Liver (tissue), 9 donors: Measurements from ENCODE around the gene ZMYND8. TPM values are rescaled to one million over a fixed set of nuclear protein-coding genes. Genes with fewer than 3 reads are reported as not detected.

Source experiments
- DNase-seq: peaks from one replicate; pipeline ENCODE4 v3.0.0-alpha.2; 2017; ENCODE audit warnings: low spot score
- H3K27ac ChIP-seq, 2 donors: one replicate each; pipeline ENCODE4 v1.7.0; 2013; ENCODE audit warnings: inconsistent platforms in 2 of 2, low read length in 2 of 2, control low read depth in 1 of 2, low read depth in 1 of 2, mild to moderate bottlenecking in 1 of 2
- H3K27me3 ChIP-seq, 4 donors: one replicate each; pipeline versions ENCODE4 v1.6.1 to v1.7.0; 2013; ENCODE audit warnings: low read length in 3 of 4, inconsistent platforms in 1 of 4, mild to moderate bottlenecking in 1 of 4, moderate library complexity in 1 of 4; ENCODE audit not compliant: control insufficient read depth in 4 of 4, insufficient read depth in 4 of 4
- H3K36me3 ChIP-seq, 4 donors: one replicate each; pipeline versions ENCODE4 v1.6.1 to v1.7.0; 2013; ENCODE audit warnings: low read length in 3 of 4, mild to moderate bottlenecking in 3 of 4, low read depth in 1 of 4, moderate library complexity in 1 of 4; ENCODE audit not compliant: control insufficient read depth in 4 of 4, insufficient read depth in 3 of 4
- H3K4me1 ChIP-seq, 4 donors: one replicate each; pipeline versions ENCODE4 v1.6.1 to v1.7.0; 2013; ENCODE audit warnings: low read length in 3 of 4, mild to moderate bottlenecking in 3 of 4, moderate library complexity in 1 of 4; ENCODE audit not compliant: control insufficient read depth in 4 of 4, insufficient read depth in 4 of 4
- H3K4me3 ChIP-seq, 3 donors: one replicate each; pipeline versions ENCODE4 v1.6.1 to v1.7.0; 2013; ENCODE audit warnings: low read length in 3 of 3, control low read depth in 1 of 3, low read depth in 1 of 3, mild to moderate bottlenecking in 1 of 3
- H3K9ac ChIP-seq, 2 donors: one replicate each; pipeline ENCODE4 v1.7.0; 2013; ENCODE audit warnings: low read length in 2 of 2, mild to moderate bottlenecking in 2 of 2, moderate library complexity in 2 of 2, control low read depth in 1 of 2, low read depth in 1 of 2
- H3K9me3 ChIP-seq, 4 donors: one replicate each; pipeline versions ENCODE4 v1.6.1 to v1.7.0; 2013; ENCODE audit warnings: low read length in 3 of 4; ENCODE audit not compliant: control insufficient read depth in 4 of 4
- CTCF ChIP-seq: fragments of 150-350 bp; IDR thresholded peaks from 2 replicates; pipeline ENCODE4 v1.5.1; 2017; ENCODE audit warnings: improper control_type of control experiment, low read depth, low read length; ENCODE audit not compliant: missing input control
- EGR1 ChIP-seq, 2 donors: IDR thresholded peaks; 2 replicates each; pipeline ENCODE4 v1.6.1; 2016 to 2018; ENCODE audit warnings: antibody characterized with exemption in 2 of 2, low read depth in 2 of 2
- FOXA1 ChIP-seq: IDR thresholded peaks from 2 replicates; pipeline ENCODE4 v1.6.1; 2016; ENCODE audit warnings: antibody characterized with exemption
- FOXA2 ChIP-seq: IDR thresholded peaks from 2 replicates; pipeline ENCODE4 v1.6.1; 2016; ENCODE audit warnings: antibody characterized with exemption
- GABPA ChIP-seq, 2 donors: IDR thresholded peaks in 1 of 2; conservative IDR thresholded peaks in 1 of 2; 2 replicates each; pipeline ENCODE4 v1.6.1; 2016; ENCODE audit warnings: antibody characterized with exemption in 2 of 2, mild to moderate bottlenecking in 1 of 2, moderate library complexity in 1 of 2
- HNF4A ChIP-seq, 2 donors: conservative IDR thresholded peaks; 2 replicates each; pipeline ENCODE4 v1.6.1; 2016; ENCODE audit warnings: antibody characterized with exemption in 2 of 2, mild to moderate bottlenecking in 2 of 2
- HNF4G ChIP-seq: IDR thresholded peaks from 2 replicates; pipeline ENCODE4 v1.6.1; 2016; ENCODE audit warnings: antibody characterized with exemption
- JUND ChIP-seq, 2 donors: IDR thresholded peaks; 2 replicates each; pipeline ENCODE4 v1.6.1; 2016; ENCODE audit warnings: antibody characterized with exemption in 2 of 2
- MAX ChIP-seq: IDR thresholded peaks from 2 replicates; pipeline ENCODE4 v1.6.1; 2016; ENCODE audit warnings: antibody characterized with exemption
- NR2F2 ChIP-seq: IDR thresholded peaks from 2 replicates; pipeline ENCODE4 v1.6.1; 2016; ENCODE audit warnings: antibody characterized with exemption
- RAD21 ChIP-seq, 2 donors: IDR thresholded peaks; 2 replicates each; pipeline ENCODE4 v1.6.1; 2016; ENCODE audit warnings: antibody characterized with exemption in 2 of 2, mild to moderate bottlenecking in 2 of 2
- RXRA ChIP-seq, 2 donors: IDR thresholded peaks; 2 replicates each; pipeline ENCODE4 v1.6.1; 2017 to 2018; ENCODE audit warnings: antibody characterized with exemption in 2 of 2, mild to moderate bottlenecking in 1 of 2
- SP1 ChIP-seq: IDR thresholded peaks from 2 replicates; pipeline ENCODE4 v1.6.1; 2018; ENCODE audit warnings: antibody characterized with exemption, mild to moderate bottlenecking
- TAF1 ChIP-seq: conservative IDR thresholded peaks from 2 replicates; pipeline ENCODE4 v1.6.1; 2016; ENCODE audit warnings: antibody characterized with exemption, mild to moderate bottlenecking
- YY1 ChIP-seq: IDR thresholded peaks from 2 replicates; pipeline ENCODE4 v1.6.1; 2016; ENCODE audit warnings: antibody characterized with exemption, mild to moderate bottlenecking
- ZBTB33 ChIP-seq: IDR thresholded peaks from 2 replicates; pipeline ENCODE4 v1.6.1; 2016; ENCODE audit warnings: antibody characterized with exemption
- WGBS: extraction: QIAGEN DNeasy Blood & Tissue Kit; methylation state at CpG from one replicate; pipeline ENCODE4 v1.1.7; 2013; 5-methylcytosine and 5-hydroxymethylcytosine counted together
- polyA plus RNA-seq, 2 donors: library from polyadenylated mRNA; stranded (reverse) in 1 of 2; unstranded in 1 of 2; fragments of 200-250 nt in 1 of 2; fragments of >200 nt in 1 of 2; fragmentation: Nextera tagmentation in 1 of 2; extraction: Ambion mirVana in 1 of 2; gene quantifications; one replicate each; pipeline versions ENCODE4 v1.2.1 to v1.2.3, GENCODE V29; 2013 to 2015
- total RNA-seq, 2 donors: library from RNA; depleted of rRNA; stranded (reverse); fragments of >200 nt; gene quantifications; one replicate each; pipeline ENCODE4 v1.2.3, GENCODE V29; 2014
- TF ChIP-seq, protein P1 (sequence below): IDR thresholded peaks from 2 replicates; pipeline ENCODE4 v1.6.1; 2016; ENCODE audit warnings: antibody characterized with exemption
- TF ChIP-seq, protein P2 (sequence below): IDR thresholded peaks from 2 replicates; pipeline ENCODE4 v1.6.1; 2016; ENCODE audit warnings: antibody characterized with exemption, mild to moderate bottlenecking
- donor health status: healthy.
- donor health status: healthy.
- donor health status: healthy.
- donor health status: healthy.
- donor health status: healthy.

ZMYND8 gene
- total and polyA plus RNA-seq, 4 donors: 3.3 to 23.5 (median 6.8) TPM

DNA sequence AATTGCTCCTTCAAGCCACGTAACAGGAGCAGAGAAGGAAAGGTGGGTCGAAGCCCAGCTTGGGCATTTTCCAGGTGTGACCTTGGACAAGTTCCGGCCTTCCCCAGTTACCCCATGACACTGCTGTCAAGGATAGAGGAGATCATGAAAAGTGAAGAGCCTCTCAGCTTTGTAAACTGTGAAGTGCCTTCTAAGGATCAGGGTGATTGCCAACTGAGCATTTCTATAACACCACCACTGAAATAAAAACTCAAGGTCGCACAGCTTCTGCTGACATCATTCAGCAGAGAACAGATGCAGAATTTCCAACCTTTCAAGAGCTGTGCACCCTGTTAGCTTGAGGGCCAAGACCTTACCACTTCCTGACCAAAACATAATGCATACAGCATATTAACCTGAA is 24.0 kb upstream of the ZMYND8 start:
- Histone ChIP-seq H3K4me1 (peaks cover 0 to 4% (median 3%) of the 10 kb centered on the region in 4 donors), H3K4me3 (no peak overlapping the region), H3K36me3 (no peaks in the 10 kb centered on the region), H3K27me3 (no peaks in the 10 kb centered on the region), H3K9ac (no peak overlapping the region), H3K27ac (no peak overlapping the region), H3K9me3 (no peaks in the 10 kb centered on the region)
- WGBS: 86% methylated on average over 4 of the region's 4 CpGs
- TF ChIP-seq ZBTB33 (no peak), RXRA (IDR thresholded peaks at IDR 0.05) (no peak), MAX (no peak)
- TF ChIP-seq, protein P1, sequence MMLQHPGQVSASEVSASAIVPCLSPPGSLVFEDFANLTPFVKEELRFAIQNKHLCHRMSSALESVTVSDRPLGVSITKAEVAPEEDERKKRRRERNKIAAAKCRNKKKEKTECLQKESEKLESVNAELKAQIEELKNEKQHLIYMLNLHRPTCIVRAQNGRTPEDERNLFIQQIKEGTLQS: no peak
- no peak for DNase-seq

- WGBS: 95% methylated on average over 15 of the region's 15 CpGs
- Histone ChIP-seq H3K36me3 (no peaks in the 10 kb centered on the region), H3K27ac (no peak overlapping the region), H3K9me3 (no peaks in the 10 kb centered on the region), H3K4me3 (no peak overlapping the region), H3K9ac (no peak overlapping the region), H3K27me3 (no peaks in the 10 kb centered on the region), H3K4me1 (peaks cover 0 to 4% (median 3%) of the 10 kb centered on the region in 4 donors)
- TF ChIP-seq SP1 (no peak), GABPA (IDR thresholded peaks at IDR 0.05 in 1 of 2, conservative IDR thresholded peaks at IDR 0.05 in 1 of 2) (no peak), RXRA (IDR thresholded peaks at IDR 0.05) (no peak), HNF4G (no peak), FOXA2 (no peak), CTCF (no peak), JUND (IDR thresholded peaks at IDR 0.05) (no peak), NR2F2 (no peak), TAF1 (no peak), ZBTB33 (no peak), EGR1 (IDR thresholded peaks at IDR 0.05; ENCODE audit: low read depth in 2 of 2) (no peak), FOXA1 (no peak), MAX (no peak), RAD21 (IDR thresholded peaks at IDR 0.05) (no peak), HNF4A (conservative IDR thresholded peaks at IDR 0.05) (no peak), YY1 (no peak)
- TF ChIP-seq, protein P2, sequence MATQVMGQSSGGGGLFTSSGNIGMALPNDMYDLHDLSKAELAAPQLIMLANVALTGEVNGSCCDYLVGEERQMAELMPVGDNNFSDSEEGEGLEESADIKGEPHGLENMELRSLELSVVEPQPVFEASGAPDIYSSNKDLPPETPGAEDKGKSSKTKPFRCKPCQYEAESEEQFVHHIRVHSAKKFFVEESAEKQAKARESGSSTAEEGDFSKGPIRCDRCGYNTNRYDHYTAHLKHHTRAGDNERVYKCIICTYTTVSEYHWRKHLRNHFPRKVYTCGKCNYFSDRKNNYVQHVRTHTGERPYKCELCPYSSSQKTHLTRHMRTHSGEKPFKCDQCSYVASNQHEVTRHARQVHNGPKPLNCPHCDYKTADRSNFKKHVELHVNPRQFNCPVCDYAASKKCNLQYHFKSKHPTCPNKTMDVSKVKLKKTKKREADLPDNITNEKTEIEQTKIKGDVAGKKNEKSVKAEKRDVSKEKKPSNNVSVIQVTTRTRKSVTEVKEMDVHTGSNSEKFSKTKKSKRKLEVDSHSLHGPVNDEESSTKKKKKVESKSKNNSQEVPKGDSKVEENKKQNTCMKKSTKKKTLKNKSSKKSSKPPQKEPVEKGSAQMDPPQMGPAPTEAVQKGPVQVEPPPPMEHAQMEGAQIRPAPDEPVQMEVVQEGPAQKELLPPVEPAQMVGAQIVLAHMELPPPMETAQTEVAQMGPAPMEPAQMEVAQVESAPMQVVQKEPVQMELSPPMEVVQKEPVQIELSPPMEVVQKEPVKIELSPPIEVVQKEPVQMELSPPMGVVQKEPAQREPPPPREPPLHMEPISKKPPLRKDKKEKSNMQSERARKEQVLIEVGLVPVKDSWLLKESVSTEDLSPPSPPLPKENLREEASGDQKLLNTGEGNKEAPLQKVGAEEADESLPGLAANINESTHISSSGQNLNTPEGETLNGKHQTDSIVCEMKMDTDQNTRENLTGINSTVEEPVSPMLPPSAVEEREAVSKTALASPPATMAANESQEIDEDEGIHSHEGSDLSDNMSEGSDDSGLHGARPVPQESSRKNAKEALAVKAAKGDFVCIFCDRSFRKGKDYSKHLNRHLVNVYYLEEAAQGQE: no peak
- no peak for DNase-seq
Observed at GRCh38 chr20:47379433-47380150, 23.1 kb upstream of the ZMYND8 start.
